Rectal smooth muscle tissue (tissue), 1 donor: ENCODE data around the gene NOC4L.

Source experiments
- H3K27ac ChIP-seq: one replicate; pipeline ENCODE4 v1.7.0; 2013; ENCODE audit warnings: low read depth, low read length, inconsistent platforms
- H3K27me3 ChIP-seq: one replicate; pipeline ENCODE4 v1.7.0; 2013; ENCODE audit warnings: low read length; ENCODE audit not compliant: control insufficient read depth, insufficient read depth
- H3K36me3 ChIP-seq: one replicate; pipeline ENCODE4 v1.7.0; 2013; ENCODE audit warnings: low read length; ENCODE audit not compliant: control insufficient read depth, insufficient read depth
- H3K4me1 ChIP-seq: one replicate; pipeline ENCODE4 v1.7.0; 2013; ENCODE audit warnings: low read length; ENCODE audit not compliant: control insufficient read depth, insufficient read depth
- H3K4me3 ChIP-seq: one replicate; pipeline ENCODE4 v1.7.0; 2013; ENCODE audit warnings: low read length
- H3K9ac ChIP-seq: one replicate; pipeline ENCODE4 v1.7.0; 2013; ENCODE audit warnings: low read length

The NOC4L gene

DNA sequence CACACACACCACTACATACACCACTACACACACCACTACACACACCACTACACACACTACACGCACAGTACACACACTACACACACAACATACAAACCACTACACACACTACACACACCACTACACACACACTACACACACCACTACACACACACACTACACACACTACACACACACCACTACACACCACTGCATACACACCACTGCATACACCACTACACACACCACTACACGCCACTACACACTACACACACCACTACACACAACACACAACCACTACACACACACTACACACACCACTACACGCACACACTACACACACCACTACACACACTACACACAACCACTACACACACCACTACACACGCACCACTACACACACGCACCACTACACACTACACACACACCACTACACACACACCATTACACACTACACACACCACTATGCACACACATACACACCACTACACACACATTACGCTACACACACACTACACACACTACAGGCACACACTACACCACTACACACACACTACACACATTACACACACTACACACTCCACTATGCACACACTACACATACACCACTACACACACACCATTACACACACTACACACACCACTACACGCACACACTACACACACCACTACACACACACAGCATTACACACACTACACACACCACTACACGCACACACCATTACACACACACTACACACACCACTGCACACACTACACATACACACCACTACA, 12.5 kb downstream of the NOC4L start:
- Histone ChIP-seq H3K36me3 (peaks cover 5% of the 10 kb centered on the region), H3K4me3 (no peak overlapping the region), H3K9ac (no peak overlapping the region), H3K27me3 (no peaks in the 10 kb centered on the region), H3K27ac (no peak overlapping the region), H3K4me1 (no peaks in the 10 kb centered on the region)

DNA sequence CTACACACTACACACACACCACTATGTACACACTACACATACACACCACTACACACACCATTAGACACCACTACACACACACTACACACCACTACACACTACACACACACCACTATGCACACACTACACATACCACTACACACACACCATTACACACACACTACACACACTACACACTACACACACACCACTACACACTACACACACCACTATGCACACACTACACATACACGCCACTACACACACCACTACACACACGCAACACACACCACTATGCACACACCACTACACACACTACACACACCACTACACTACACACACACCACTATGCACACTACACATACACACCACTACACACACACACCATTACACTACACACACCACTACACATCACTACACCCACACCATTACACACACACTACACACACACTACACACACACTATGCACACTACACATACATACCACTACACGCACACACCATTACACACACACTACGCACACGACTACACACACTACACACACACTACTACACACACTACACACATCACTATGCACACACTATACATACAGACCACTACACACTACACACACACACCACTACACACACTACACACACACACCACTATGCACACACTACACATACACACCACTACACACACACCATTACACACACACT, 13.6 kb downstream of the NOC4L start:
- H3K36me3 ChIP-seq = peaks cover 5% of the 10 kb centered on the region
- no peak overlapping the region for H3K27ac ChIP-seq
- H3K9ac ChIP-seq = no peak overlapping the region
- H3K4me1 ChIP-seq = no peaks in the 10 kb centered on the region
- no peak overlapping the region for H3K4me3 ChIP-seq
- H3K27me3 ChIP-seq = no peaks in the 10 kb centered on the region

DNA sequence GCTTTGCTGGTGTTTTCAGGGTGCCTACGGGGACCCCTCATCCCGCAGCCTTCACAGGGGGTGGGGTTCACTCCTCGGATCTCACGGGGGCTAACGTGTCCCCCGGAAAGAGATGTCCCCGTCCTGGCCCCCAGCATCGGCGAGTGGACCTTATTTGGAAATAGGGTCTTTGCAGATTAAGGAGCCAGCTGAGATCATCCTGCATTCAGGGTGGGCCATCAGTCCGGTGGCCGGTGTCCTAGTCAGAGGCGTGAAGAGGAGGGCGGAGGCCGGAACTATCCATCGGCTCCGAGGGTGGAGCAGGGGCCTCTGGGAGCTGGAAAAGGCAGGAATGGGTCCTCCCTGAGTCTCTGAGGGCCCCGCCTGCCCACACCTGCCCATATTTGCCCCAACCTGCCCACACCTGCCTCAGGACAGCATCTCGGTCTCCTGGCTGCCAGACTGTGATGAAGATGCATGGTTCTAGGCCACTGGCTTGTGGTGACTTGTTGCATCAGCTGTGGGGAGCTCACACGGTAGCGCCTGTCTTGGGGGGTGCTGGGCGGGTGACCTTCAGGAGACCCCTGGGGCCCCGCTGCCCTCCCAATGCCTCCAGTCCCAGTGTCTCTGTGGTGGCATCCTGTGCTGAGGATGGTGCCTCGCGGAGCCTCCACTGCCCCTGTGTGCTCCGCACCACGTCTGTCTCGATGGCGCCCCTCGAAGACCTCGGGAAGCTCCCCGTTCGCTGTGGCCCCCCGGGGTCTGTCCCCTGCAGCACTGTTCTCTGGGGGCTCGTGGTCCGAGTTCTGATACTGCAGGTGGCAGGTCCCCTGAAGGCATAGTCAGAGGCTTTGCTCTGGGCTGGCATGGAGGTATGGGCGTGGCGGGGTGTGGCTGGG, 14.7 kb downstream of the NOC4L start:
- Histone ChIP-seq H3K36me3 (peaks cover 5% of the 10 kb centered on the region), H3K9ac (no peak overlapping the region), H3K27ac (no peak overlapping the region), H3K4me3 (no peak overlapping the region), H3K27me3 (no peaks in the 10 kb centered on the region), H3K4me1 (no peaks in the 10 kb centered on the region)

DNA sequence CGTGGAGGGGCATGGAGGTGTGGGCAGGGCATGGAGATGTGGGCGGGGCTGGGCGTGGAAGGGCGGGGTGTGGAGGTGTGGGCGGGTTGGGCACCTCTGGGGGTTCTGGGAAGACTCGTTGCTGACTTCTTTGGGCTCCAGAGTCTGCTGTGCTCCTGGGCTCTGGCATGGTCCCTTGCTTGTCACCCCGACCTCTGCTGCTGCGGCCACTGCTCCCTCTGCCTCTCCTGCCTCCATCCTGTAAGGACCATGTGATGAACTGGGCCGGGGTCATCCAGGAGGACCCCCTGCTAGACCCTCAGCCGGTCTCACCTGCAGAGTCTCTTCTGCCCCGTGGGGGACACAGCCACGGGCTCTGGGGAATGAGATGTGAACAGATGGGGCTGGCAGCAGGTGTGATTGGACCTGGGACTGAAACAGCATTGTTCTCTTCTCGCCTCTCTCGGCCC, 15.3 kb downstream of the NOC4L start:
- Histone ChIP-seq H3K4me3 (no peak overlapping the region), H3K36me3 (peaks cover 5% of the 10 kb centered on the region), H3K9ac (no peak overlapping the region), H3K4me1 (no peaks in the 10 kb centered on the region), H3K27me3 (no peaks in the 10 kb centered on the region), H3K27ac (no peak overlapping the region)

DNA sequence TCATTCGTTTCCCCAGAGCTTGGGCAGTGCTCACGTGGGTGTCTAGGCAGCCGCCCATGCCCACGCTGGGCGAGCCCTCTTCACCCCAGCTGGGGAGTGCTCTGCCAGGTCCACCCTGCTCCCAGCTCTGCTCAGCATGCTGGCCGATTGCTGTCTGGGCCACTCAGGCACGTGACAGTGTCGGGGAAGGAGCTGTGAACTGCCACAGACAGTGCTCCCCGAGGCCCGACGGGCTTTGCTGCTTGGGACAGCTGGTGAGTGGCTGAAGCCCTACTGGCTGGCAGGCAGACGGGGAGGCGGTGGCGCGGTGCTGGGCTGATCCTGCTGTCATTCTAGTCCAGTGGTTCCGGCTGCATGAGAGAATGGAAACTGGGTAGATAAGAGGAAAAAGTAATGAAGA, 15.8 kb downstream of the NOC4L start:
- Histone ChIP-seq H3K27me3 (no peaks in the 10 kb centered on the region), H3K27ac (no peak overlapping the region), H3K36me3 (peaks cover 5% of the 10 kb centered on the region), H3K4me3 (no peak overlapping the region), H3K9ac (no peak overlapping the region), H3K4me1 (no peaks in the 10 kb centered on the region)

DNA sequence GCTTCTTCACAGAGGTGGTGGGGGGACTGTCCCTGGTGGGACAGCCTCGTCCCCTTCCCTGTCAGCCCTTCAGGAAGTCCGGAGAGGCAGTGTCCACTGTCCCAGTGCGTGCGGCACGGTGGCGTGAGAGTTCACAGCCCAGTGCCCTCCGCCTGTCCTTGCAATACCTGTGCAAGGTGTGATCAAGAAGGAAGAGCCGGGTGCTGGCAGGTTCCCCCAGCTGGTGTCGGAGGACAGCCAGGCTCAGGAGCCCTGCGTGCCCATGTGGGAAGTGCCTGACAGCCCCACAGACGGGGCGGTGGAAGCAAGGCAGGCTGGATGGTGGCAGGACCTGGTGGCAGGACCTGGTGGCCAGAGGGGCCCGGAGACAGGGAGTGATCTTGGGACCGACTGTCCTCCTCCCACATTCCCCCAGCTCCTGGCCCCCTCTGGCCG, 16.4 kb downstream of the NOC4L start:
- Histone ChIP-seq H3K4me1 (no peaks in the 10 kb centered on the region), H3K9ac (no peak overlapping the region), H3K27ac (no peak overlapping the region), H3K36me3 (peaks cover 5% of the 10 kb centered on the region), H3K4me3 (no peak overlapping the region), H3K27me3 (no peaks in the 10 kb centered on the region)

DNA sequence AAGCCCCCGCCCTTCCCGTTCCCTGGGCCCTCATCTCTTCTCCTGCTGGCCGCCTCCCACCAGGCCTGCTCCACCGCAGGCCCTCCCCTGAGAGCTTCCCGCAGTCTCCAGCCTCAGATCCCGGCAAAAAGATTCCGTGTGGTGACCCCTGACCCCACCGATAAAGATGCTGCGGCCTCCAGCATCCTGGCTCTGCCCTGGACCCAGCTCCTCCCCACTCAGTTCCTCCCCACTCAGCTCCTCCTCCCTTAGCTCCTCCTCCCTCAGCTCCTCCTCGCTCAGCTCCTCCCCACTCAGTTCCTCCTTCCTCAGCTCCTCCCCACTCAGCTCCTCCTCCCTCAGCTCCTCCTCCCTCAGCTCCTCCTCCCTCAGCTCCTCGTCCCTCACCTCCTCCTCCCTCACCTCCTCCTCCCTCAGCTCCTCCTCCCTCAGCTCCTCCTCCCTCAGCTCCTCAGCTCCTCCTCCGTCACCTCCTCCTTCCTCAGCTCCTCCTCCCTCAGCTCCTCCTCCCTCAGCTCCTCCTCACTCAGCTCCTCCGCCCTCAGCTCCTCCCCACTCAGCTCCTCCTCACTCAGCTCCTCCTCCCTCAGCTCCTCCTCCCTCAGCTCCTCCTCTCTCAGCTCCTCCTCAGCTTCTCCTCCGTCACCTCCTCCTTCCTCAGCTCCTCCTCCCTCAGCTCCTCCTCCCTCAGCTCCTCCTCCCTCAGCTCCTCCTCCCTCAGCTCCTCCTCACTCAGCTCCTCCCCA, 17.0 kb downstream of the NOC4L start:
- Histone ChIP-seq H3K27me3 (no peaks in the 10 kb centered on the region), H3K4me3 (no peak overlapping the region), H3K9ac (no peak overlapping the region), H3K4me1 (no peaks in the 10 kb centered on the region), H3K27ac (no peak overlapping the region), H3K36me3 (peaks cover 5% of the 10 kb centered on the region)

DNA sequence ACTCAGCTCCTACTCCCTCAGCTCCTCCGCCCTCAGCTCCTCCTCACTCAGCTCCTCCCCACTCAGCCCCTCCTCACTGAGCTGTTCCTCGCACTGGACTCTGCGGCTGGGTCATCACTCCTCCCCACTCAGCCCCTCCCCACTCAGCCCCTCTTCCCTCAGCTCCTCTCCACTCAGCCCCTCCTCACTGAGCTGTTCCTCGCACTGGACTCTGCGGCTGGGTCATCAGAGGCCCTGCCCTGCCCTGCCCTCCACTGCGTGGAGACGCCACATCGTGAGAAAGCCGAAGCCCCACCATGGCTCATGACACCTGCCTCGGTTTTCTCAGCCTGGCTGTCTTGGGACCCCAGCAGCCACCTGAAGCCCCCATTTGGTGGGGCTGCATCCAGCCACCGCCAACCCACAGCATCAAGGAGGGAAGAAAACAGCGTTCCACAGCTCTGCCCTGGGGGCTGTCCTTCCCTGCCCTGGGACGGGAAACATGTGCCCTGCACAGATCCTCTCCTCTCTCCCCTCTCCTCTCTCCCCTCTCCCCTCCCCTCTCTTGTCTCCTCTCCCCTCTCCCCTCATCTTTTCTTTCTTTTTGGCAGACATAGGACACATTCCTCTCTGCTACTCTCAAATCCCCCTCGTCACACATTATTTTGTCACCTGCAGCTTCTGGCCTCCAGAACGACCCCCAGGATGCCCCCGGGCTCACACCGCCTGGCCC, 17.7 kb downstream of the NOC4L start:
- H3K9ac ChIP-seq = no peak overlapping the region
- H3K4me1 ChIP-seq = no peaks in the 10 kb centered on the region
- no peak overlapping the region for H3K4me3 ChIP-seq
- H3K27ac ChIP-seq = no peak overlapping the region
- H3K27me3 ChIP-seq = no peaks in the 10 kb centered on the region
- peaks cover 5% of the 10 kb centered on the region for H3K36me3 ChIP-seq

DNA sequence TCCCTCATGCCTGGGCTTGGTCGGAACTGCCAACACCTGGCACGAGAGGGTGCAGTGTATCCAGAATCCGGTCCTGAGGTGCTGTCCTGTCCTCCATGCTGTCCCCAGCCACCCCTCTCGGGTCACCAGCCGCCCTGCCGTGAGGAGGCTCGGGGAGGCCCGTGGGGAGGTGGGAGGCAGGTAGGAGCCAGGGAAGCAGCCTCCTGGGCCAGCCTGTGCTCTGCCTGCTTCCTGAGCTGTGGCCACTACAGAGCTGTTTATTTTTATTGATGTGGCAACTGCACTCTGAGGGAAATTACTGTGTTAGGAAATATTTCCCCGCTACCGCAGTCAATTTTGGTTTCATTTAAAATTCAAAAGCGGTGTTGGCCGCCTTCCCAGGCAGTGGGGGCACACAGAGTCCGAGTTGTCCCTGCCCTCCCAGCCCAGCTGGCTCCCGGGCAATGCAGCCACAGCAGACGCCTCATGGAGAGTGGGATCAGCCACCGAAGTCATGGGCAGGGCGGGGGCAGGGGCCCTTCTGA, 18.3 kb downstream of the NOC4L start:
- Histone ChIP-seq H3K4me3 (no peak overlapping the region), H3K4me1 (no peaks in the 10 kb centered on the region), H3K9ac (no peak overlapping the region), H3K27me3 (no peaks in the 10 kb centered on the region), H3K27ac (no peak overlapping the region), H3K36me3 (peaks cover 4% of the 10 kb centered on the region)

DNA sequence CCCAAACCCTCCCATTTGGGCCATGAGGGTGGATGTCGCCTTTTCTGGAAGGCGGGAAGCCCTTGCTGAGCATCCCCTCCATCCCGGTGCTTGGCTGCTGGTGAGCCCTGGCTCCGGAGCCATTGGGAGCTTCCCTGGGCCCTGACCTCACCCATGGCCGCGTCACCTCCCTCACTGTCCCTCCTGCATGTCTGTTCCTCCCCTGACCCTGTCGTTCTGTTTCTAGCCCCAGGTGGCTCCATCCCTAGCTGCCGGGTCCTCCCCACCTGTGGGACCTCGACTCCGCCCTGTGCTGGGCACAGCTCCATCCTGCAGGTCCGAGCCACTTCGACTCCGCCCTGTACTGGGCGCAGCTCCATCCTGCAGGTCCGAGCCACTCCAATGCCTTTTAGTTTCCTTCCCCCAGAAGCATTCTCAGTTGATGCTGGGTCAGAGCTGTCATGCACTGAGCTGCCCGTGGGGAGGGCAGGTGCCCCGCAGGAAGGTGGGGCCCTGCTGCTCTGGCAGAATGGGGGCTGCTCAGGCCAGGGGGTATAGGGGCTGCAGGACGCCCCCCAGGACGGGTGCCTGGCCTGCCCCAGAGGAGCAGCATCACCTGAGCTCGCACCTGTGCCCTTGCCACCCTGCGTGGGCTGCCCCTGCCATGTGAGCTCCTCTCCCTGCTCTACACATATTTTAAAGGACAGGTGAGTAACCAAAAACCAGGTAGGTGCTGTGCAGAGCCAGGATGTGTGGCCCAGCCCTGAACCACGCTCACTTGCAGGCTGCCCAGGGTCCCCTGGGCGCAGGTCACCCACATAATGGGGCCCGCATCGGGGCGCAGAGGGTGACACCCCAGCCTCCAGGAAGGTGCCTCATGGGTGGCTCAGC, 19.0 kb downstream of the NOC4L start:
- Histone ChIP-seq H3K4me3 (no peak overlapping the region), H3K9ac (no peak overlapping the region), H3K27me3 (no peaks in the 10 kb centered on the region), H3K4me1 (no peaks in the 10 kb centered on the region), H3K36me3 (no peaks in the 10 kb centered on the region), H3K27ac (no peak overlapping the region)

DNA sequence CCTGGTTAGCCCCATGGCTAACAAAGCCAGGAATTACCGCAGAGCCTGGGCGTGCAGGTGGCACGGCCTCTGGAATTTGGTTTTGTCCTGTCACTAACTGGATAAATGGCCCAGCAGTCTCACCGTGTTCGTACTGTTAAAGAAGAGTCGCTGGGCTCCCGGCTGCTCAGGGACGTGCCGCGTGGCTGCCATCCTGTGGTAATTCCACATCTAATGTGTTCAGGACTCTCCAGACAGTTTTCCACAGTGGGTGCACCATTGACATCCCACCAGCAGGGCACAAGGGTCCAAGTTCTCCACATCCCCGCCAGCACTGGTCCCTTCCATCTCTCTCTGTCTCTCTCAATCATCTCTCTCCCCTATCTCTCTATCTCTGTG, 19.6 kb downstream of the NOC4L start:
- no peak overlapping the region for H3K27ac ChIP-seq
- H3K4me3 ChIP-seq = no peak overlapping the region
- H3K9ac ChIP-seq = no peak overlapping the region
- no peaks in the 10 kb centered on the region for H3K36me3 ChIP-seq
- H3K27me3 ChIP-seq = no peaks in the 10 kb centered on the region
- no peaks in the 10 kb centered on the region for H3K4me1 ChIP-seq
